Vagina (tissue), 2 donors: ENCODE data around the gene ABHD2. TPM values are rescaled to one million over a fixed set of nuclear protein-coding genes. Genes with fewer than 3 reads are reported as not detected.

ENCODE experiments used
- DNase-seq, 2 donors: peaks; one replicate each; pipeline ENCODE4 v3.0.0-alpha.2; 2017; ENCODE audit errors: extremely low spot score in 2 of 2
- H3K27ac ChIP-seq: fragments of 200-600 bp; sonication (generic); one replicate; pipeline ENCODE4 v1.5.1; 2019
- H3K27me3 ChIP-seq: fragments of 200-600 bp; sonication (generic); one replicate; pipeline ENCODE4 v1.5.1; 2019
- H3K36me3 ChIP-seq, 2 donors: fragments of 200-600 bp; sonication (generic); one replicate each; pipeline ENCODE4 v1.5.1; 2017 to 2019
- H3K4me1 ChIP-seq: fragments of 200-600 bp; sonication (generic); one replicate; pipeline ENCODE4 v1.5.1; 2019
- H3K4me3 ChIP-seq, 2 donors: fragments of 200-600 bp; sonication (generic); 1 replicate in 1 of 2; 2 replicates in 1 of 2; pipeline ENCODE4 v1.5.1; 2016 to 2019
- H3K9me3 ChIP-seq: fragments of 200-600 bp; sonication (generic); one replicate; pipeline ENCODE4 v1.5.1; 2019
- CTCF ChIP-seq, 3 experiments: fragments of 450-650 bp in 2 of 3; fragments of 200-600 bp in 1 of 3; sonication (generic) in 1 of 3; IDR thresholded peaks; one replicate each; pipeline ENCODE4 v1.5.1; 2017 to 2019; ENCODE audit warnings: antibody characterized with exemption in 3 of 3, mild to moderate bottlenecking in 2 of 3, moderate library complexity in 2 of 3
- POLR2A ChIP-seq, 2 donors: fragments of 450-650 bp; IDR thresholded peaks; one replicate each; pipeline ENCODE4 v1.6.1; 2017; ENCODE audit warnings: antibody characterized with exemption in 2 of 2, mild to moderate bottlenecking in 2 of 2, moderate library complexity in 2 of 2
- POLR2AphosphoS5 ChIP-seq, 2 donors: sonication (generic); formaldehyde crosslinking; IDR thresholded peaks; one replicate each; pipeline ENCODE4 v1.9.0; 2017; ENCODE audit warnings: antibody characterized with exemption in 2 of 2, mild to moderate bottlenecking in 2 of 2, low read depth in 1 of 2; ENCODE audit not compliant: insufficient read depth in 1 of 2
- intact Hi-C: fragments of 100-400 bp; cut with DNase I; formaldehyde crosslinking; loops from one replicate; pipeline ENCODE4 v1.15.1; 2023
- total RNA-seq: library from RNA; depleted of rRNA; stranded (reverse); fragments of >200 nt; gene quantifications from one replicate; pipeline ENCODE4 v1.2.3, GENCODE V29; 2016

ABHD2 gene
- total RNA-seq, 1 donor from 2014 or later: 33.6 TPM

DNA sequence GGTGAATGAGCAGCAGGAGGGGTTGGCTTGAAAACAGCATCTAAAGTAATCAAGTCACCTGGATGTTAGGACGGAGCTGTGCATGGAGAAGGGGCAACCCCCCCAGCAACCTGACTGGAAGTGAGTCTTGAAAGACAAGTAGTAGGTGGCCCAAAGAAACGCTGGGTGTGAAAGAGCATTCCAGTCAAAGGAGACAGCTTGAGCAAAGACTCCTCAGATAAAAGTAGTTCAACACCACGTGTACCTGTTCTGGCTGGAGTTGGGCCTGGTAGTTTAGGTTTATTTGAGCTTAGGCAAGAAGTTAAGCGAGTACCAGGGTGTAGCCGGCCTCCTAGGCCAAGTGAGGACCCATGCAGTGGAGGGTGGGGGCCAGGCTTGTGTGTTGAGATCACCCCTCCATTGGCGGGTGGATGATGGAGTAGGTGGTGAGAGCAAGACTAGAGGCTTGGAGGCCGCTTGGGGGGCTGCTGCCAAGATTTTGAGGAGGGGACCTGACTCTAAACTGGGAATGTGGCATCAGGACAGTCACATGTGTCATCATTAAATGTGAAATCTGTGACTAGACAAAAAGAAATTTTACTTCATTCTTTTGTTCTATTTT lies 61.3 kb downstream of the ABHD2 start:
- TF ChIP-seq POLR2AphosphoS5 (IDR thresholded peaks at IDR 0.05; ENCODE audit: insufficient read depth in 1 of 2, low read depth in 1 of 2) (no peak), POLR2A (IDR thresholded peaks at IDR 0.05) (no peak), CTCF (IDR thresholded peaks at IDR 0.05) (no peak)
- peak in 1 of 2 donors; percentile 79 for DNase-seq
- H3K9me3 ChIP-seq: no peaks in the 10 kb centered on the region
- peaks cover 28% of the 10 kb centered on the region for H3K4me1 ChIP-seq
- H3K27me3 ChIP-seq: no peaks in the 10 kb centered on the region
- H3K27ac ChIP-seq: no peak overlapping the region
- H3K4me3 ChIP-seq: no peak overlapping the region
- peaks cover 0 to 16% of the 10 kb centered on the region in 2 donors for H3K36me3 ChIP-seq
- intact Hi-C loops: no loop called here

- intact Hi-C loops: no loop called here
- no peak for DNase-seq
- Histone ChIP-seq H3K4me1 (peaks cover 21% of the 10 kb centered on the region), H3K27ac (no peak overlapping the region), H3K9me3 (no peaks in the 10 kb centered on the region), H3K36me3 (peaks cover 0 to 19% of the 10 kb centered on the region in 2 donors), H3K4me3 (no peak overlapping the region), H3K27me3 (no peaks in the 10 kb centered on the region)
- TF ChIP-seq POLR2A (IDR thresholded peaks at IDR 0.05) (no peak), POLR2AphosphoS5 (IDR thresholded peaks at IDR 0.05; ENCODE audit: insufficient read depth in 1 of 2, low read depth in 1 of 2) (no peak), CTCF (IDR thresholded peaks at IDR 0.05) (no peak)
Measured at GRCh38 chr15:89150287-89150686, 62.0 kb downstream of the ABHD2 start.

DNA sequence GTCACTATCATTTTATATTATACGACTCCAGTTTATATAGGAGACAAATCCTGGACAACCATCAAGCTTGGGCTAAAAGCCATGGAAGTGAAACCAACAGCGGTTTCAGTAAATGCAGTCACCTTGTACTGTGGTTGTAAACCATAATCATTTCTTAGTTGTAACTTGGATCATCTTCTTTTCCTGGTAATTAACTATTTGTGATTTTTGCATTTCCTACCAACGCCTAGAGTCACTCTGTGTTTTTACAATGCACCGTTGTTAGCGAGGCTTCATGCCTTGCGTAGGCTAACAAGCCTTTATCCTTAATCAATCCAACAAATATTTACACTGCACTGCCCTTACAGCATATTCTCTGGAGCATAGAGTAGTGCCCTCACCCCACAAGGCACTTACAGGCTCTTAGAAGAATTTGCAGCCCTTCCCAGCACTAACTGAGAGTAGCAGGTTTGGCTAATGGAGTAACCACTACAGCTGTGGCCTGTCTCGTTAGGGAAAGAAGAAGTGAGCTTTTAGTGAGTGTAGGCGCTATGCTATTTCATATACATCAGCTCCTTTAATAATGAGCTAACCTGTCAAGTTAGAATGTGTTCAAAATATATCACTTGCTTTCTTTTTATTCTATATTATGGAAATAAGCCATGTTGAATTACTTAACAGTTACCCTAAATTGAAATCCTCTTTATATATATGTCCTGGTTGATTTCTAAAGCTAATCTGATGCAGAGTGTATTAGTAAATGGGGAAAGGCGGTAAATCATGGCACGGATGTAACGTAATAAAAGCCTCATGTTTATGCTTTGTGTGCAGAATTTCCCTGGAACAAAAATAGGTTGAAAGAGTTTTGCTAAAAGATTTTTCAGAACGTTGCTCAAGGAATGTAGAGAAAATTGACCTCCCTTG lies 62.8 kb downstream of the ABHD2 start:
- H3K4me1 ChIP-seq: peaks cover 13% of the 10 kb centered on the region
- TF ChIP-seq CTCF (IDR thresholded peaks at IDR 0.05): no peak
- no peak for TF ChIP-seq POLR2A (IDR thresholded peaks at IDR 0.05)
- TF ChIP-seq POLR2AphosphoS5 (IDR thresholded peaks at IDR 0.05; ENCODE audit: insufficient read depth in 1 of 2, low read depth in 1 of 2): no peak
- DNase-seq: no peak
- no peak overlapping the region for H3K27ac ChIP-seq
- peaks cover 0 to 24% of the 10 kb centered on the region in 2 donors for H3K36me3 ChIP-seq
- H3K27me3 ChIP-seq: no peaks in the 10 kb centered on the region
- intact Hi-C loops: no loop called here
- H3K4me3 ChIP-seq: no peak overlapping the region
- H3K9me3 ChIP-seq: no peaks in the 10 kb centered on the region

DNA sequence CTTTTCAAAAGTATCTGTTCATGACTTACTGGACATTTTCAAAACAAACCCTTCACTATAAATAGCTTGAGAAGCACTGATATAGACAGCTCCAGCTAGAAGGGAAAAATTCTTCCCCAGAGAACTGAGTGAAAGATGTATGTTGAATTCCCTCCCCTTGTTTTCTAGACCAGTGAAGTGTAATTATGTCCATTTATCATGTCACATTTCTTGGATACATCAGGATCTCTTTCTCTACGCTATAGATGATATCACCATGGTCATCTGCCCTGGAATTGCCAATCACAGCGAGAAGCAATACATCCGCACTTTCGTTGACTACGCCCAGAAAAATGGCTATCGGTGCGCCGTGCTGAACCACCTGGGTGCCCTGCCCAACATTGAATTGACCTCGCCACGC lies 66.9 kb downstream of the ABHD2 start:
- Histone ChIP-seq H3K4me1 (peaks cover 10% of the 10 kb centered on the region), H3K36me3 (peaks cover 0 to 34% of the 10 kb centered on the region in 2 donors), H3K4me3 (no peak overlapping the region), H3K9me3 (no peaks in the 10 kb centered on the region), H3K27ac (no peak overlapping the region), H3K27me3 (no peaks in the 10 kb centered on the region)
- intact Hi-C loops: no loop called here
- DNase-seq: no peak
- no peak for TF ChIP-seq CTCF (IDR thresholded peaks at IDR 0.05)
- TF ChIP-seq POLR2AphosphoS5 (IDR thresholded peaks at IDR 0.05; ENCODE audit: insufficient read depth in 1 of 2, low read depth in 1 of 2): no peak
- no peak for TF ChIP-seq POLR2A (IDR thresholded peaks at IDR 0.05)

- TF ChIP-seq POLR2A (IDR thresholded peaks at IDR 0.05) (no peak), CTCF (IDR thresholded peaks at IDR 0.05) (no peak), POLR2AphosphoS5 (IDR thresholded peaks at IDR 0.05; ENCODE audit: insufficient read depth in 1 of 2, low read depth in 1 of 2) (no peak)
- H3K27me3 ChIP-seq: no peaks in the 10 kb centered on the region
- H3K4me3 ChIP-seq: no peak overlapping the region
- intact Hi-C loops: no loop called here
- DNase-seq: no peak
- peaks cover 4% of the 10 kb centered on the region for H3K4me1 ChIP-seq
- H3K9me3 ChIP-seq: no peaks in the 10 kb centered on the region
- H3K27ac ChIP-seq: no peak overlapping the region
- peaks cover 0 to 34% of the 10 kb centered on the region in 2 donors for H3K36me3 ChIP-seq
Measured at GRCh38 chr15:89155656-89156055, 67.4 kb downstream of the ABHD2 start.
